WTC11 (cell line): ENCODE data around the gene ROPN1L.

Source experiments
- ESRRA ChIP-seq: sonication (generic); formaldehyde crosslinking; IDR thresholded peaks from 2 replicates; pipeline ENCODE4 v1.8.1; 2022; ENCODE audit warnings: mild to moderate bottlenecking, missing genetic modification reagents, borderline replicate concordance
- RELA ChIP-seq: sonication (generic); formaldehyde crosslinking; IDR thresholded peaks from 2 replicates; pipeline ENCODE4 v1.8.1; 2022; ENCODE audit warnings: missing genetic modification reagents, mild to moderate bottlenecking, borderline replicate concordance
- TEAD1 ChIP-seq: sonication (generic); formaldehyde crosslinking; IDR thresholded peaks from 2 replicates; pipeline ENCODE4 v1.8.0; 2022; ENCODE audit warnings: mild to moderate bottlenecking, missing genetic modification reagents
- TF ChIP-seq, protein P1 (sequence below): fragments of 200-600 bp; IDR thresholded peaks from 2 replicates; pipeline ENCODE4 v1.8.0; 2022; ENCODE audit warnings: antibody characterized with exemption

DNA sequence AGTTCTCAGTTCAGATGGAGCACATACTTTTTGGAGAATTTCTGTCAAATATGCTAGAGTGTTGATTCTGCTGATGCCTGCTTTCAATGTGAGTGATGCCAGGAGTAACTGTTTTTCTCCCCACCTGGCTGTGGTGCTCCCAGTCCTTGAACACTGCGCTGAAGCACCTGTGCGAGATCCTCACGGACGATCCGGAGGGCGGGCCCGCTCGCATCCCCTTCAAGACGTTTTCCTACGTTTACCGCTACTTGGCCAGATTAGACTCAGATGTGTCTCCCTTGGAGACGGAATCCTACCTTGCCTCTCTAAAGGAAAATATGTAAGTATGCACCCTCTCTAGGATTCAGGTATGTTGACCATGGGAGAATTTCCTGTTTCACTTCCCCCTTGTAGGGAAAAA lies 19.4 kb downstream of the ROPN1L start:
- TF ChIP-seq TEAD1: no peak
- no peak for TF ChIP-seq RELA (CRISPR knock-in tag)
- TF ChIP-seq, protein P1, sequence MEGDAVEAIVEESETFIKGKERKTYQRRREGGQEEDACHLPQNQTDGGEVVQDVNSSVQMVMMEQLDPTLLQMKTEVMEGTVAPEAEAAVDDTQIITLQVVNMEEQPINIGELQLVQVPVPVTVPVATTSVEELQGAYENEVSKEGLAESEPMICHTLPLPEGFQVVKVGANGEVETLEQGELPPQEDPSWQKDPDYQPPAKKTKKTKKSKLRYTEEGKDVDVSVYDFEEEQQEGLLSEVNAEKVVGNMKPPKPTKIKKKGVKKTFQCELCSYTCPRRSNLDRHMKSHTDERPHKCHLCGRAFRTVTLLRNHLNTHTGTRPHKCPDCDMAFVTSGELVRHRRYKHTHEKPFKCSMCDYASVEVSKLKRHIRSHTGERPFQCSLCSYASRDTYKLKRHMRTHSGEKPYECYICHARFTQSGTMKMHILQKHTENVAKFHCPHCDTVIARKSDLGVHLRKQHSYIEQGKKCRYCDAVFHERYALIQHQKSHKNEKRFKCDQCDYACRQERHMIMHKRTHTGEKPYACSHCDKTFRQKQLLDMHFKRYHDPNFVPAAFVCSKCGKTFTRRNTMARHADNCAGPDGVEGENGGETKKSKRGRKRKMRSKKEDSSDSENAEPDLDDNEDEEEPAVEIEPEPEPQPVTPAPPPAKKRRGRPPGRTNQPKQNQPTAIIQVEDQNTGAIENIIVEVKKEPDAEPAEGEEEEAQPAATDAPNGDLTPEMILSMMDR: no peak
- no peak for TF ChIP-seq ESRRA (CRISPR knock-in tag)
